ENCODE results near the gene ANGEL2.
A peak's percentile ranks its signal among the peaks of the same experiment; 100 is the strongest.
"Not testable (repeated sequence)": the region's sequence is repeated elsewhere in the genome, so short reads cannot be mapped to it uniquely, and the experiment has no call there.

ANGEL2 gene

GRCh38 chr1:213015099-213016050, at the start of gene ANGEL2:
Gene ANGEL2 (minus strand): TSS chr1:213015867. CDS start chr1:213015671, 196 bp downstream.
- DNase-seq: peak; percentile 90 to 96

GRCh38 chr1:213061263-213061662, 45.6 kb upstream of the ANGEL2 start:
- DNase-seq: peak; percentile 47

- peak; percentile 81 to 90 for DNase-seq
Measured at GRCh38 chr1:213060836-213061235, 45.2 kb upstream of the ANGEL2 start.

GRCh38 chr1:213057264-213058059, 41.8 kb upstream of the ANGEL2 start:
- DNase-seq: no peak

- DNase-seq: peak in 1 of 2 experiments; percentile 18
Measured at GRCh38 chr1:213055767-213056166, 40.1 kb upstream of the ANGEL2 start.

- no peak for DNase-seq
Measured at GRCh38 chr1:213054733-213055591, 39.3 kb upstream of the ANGEL2 start.

GRCh38 chr1:213054142-213054541, 38.5 kb upstream of the ANGEL2 start:
- DNase-seq: no peak

- no peak for DNase-seq
Measured at GRCh38 chr1:213053455-213053854, 37.8 kb upstream of the ANGEL2 start.

GRCh38 chr1:213051881-213052202, 36.2 kb upstream of the ANGEL2 start:
- no peak for DNase-seq

GRCh38 chr1:213051127-213051880, 35.6 kb upstream of the ANGEL2 start, which contains the start of gene RPS6KC1:
Gene RPS6KC1 (plus strand): TSS chr1:213051241. CDS start chr1:213051405, 164 bp downstream.
- peak; percentile 76 to 85 for DNase-seq

GRCh38 chr1:213050745-213051126, 35.1 kb upstream of the ANGEL2 start:
- peak in 1 of 2 experiments; percentile 50 for DNase-seq

- DNase-seq: no peak
Measured at GRCh38 chr1:213049232-213049631, 33.6 kb upstream of the ANGEL2 start.

GRCh38 chr1:213045321-213046226, 29.9 kb upstream of the ANGEL2 start:
- not testable (repeated sequence) for DNase-seq

- DNase-seq: no peak
Measured at GRCh38 chr1:213041443-213041842, 25.8 kb upstream of the ANGEL2 start.

GRCh38 chr1:213035573-213035972, 19.9 kb upstream of the ANGEL2 start:
- no peak for DNase-seq

GRCh38 chr1:213034713-213035112, 19.0 kb upstream of the ANGEL2 start:
- DNase-seq: no peak

GRCh38 chr1:213032651-213033050, 17.0 kb upstream of the ANGEL2 start:
- no peak for DNase-seq

- not testable (repeated sequence) for DNase-seq
Measured at GRCh38 chr1:213027024-213027423, 11.4 kb upstream of the ANGEL2 start.

- DNase-seq: no peak
Measured at GRCh38 chr1:213020016-213020415, 4.3 kb upstream of the ANGEL2 start.

- no peak for DNase-seq
Measured at GRCh38 chr1:213019450-213019849, 3.8 kb upstream of the ANGEL2 start.

Data from SHP77 (cell line).